Body of pancreas (tissue), 4 donors: ENCODE results near the gene CASP6.

ENCODE experiments used
- CTCF ChIP-seq, 7 experiments: fragments of 450-650 bp in 4 of 7; fragments of 200-600 bp in 3 of 7; sonication (generic) in 3 of 7; IDR thresholded peaks; one replicate each; pipeline ENCODE4 v1.5.1; 2016 to 2019; ENCODE audit warnings: antibody characterized with exemption in 7 of 7
- POLR2A ChIP-seq, 3 donors: fragments of 450-650 bp; IDR thresholded peaks; one replicate each; pipeline ENCODE4 v1.6.1; 2016; ENCODE audit warnings: antibody characterized with exemption in 3 of 3, mild to moderate bottlenecking in 2 of 3

GRCh38 chr4:109723110-109723509 lies 19.9 kb upstream of the CASP6 start:
- no peak for TF ChIP-seq CTCF (IDR thresholded peaks at IDR 0.05)
- no peak for TF ChIP-seq POLR2A (IDR thresholded peaks at IDR 0.05)
